ENCODE results near the gene ABCC2. TPM values are rescaled to one million over a fixed set of nuclear protein-coding genes. Genes with fewer than 3 reads are reported as not detected.

The ABCC2 gene
- total RNA-seq, 4 donors from 2014 or later, result 1.3 to 4.2 (median 2.2) TPM

DNA sequence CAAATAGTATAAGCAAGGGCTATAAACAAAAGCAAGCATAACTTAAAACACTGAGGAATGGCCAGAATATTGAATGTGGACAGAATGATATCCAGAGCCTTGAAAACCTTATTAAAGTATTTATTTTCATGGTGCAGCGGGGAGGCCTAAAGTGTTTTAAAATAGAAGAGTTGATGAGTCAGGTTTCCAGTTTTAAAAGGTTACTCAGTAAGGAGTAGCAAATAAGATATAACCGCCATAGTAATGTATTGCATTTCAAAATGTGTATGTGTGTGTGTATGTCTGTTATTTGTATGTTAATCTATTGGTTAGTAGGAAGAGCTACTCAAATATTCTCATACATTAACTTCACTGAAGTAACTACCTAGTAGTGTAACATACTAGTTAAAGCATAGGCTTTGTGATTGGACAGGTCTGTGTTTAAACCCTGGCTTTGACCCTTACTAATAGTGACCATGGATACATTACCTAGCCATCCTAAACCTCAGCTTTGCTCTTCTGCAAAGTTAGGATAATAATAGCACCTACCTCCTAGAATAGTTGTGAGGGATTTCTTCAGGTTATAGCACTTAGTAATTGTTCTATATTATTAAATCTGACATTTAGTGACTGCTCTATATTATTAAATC, 33.5 kb upstream of the ABCC2 start:
- TF ChIP-seq CTCF (IDR thresholded peaks at IDR 0.05; ENCODE audit: low read depth), result no peak

DNA sequence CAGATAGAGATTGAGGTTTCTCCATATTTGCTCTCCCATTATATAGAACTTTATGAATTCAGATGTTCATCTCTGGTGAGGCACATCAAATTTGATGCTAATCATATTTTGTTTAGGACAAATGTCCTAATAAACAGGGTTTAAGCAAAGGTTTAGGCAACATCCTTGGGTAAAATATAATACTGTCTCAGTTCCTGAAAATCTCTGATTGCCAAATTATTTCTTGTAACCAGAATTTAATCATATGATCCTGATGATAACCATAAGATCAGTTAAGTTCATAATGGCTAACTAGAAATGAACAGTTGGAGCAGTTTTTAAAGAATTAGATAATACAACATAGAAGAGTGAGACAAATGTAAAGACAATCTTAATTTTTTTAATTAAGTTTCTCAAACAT, 31.8 kb upstream of the ABCC2 start:
- TF ChIP-seq CTCF (IDR thresholded peaks at IDR 0.05; ENCODE audit: low read depth), result no peak

- no peak for TF ChIP-seq CTCF (IDR thresholded peaks at IDR 0.05; ENCODE audit: low read depth)
Measured at GRCh38 chr10:99754670-99755069, 27.8 kb upstream of the ABCC2 start.

- TF ChIP-seq CTCF (IDR thresholded peaks at IDR 0.05; ENCODE audit: low read depth), result no peak
Measured at GRCh38 chr10:99756159-99756558, 26.3 kb upstream of the ABCC2 start.

DNA sequence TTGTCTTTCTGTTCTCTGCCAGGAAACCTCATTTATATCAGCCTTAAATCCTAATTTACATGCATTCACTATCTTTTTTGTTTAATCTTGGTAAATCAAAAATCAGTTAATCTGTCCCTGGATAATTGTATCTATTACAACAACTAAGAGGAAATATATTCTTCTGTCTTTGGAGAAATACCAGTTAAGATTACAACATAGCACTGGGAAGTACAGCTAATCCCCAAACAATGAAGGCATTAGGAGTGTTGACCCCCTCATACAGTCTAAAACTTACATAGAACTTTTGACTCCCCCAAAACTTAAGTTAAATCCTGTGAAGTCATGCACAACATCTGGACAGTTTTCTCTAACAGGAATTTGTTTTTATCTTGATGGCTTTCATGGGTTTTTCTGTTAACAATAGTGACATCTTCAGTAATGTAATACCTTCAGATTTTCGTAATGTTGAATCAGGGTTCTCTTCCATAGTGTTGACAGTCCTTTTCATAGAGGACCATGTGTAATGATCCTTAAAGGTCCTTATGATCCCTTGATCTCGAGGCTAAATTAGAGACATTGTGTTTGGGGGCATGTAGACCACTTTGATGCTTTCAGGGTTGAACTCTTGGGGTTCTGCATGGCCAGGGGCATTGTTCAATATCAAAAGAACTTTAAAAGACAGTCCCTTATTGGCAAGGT, 24.1 kb upstream of the ABCC2 start:
- TF ChIP-seq CTCF (IDR thresholded peaks at IDR 0.05; ENCODE audit: low read depth), result no peak

DNA sequence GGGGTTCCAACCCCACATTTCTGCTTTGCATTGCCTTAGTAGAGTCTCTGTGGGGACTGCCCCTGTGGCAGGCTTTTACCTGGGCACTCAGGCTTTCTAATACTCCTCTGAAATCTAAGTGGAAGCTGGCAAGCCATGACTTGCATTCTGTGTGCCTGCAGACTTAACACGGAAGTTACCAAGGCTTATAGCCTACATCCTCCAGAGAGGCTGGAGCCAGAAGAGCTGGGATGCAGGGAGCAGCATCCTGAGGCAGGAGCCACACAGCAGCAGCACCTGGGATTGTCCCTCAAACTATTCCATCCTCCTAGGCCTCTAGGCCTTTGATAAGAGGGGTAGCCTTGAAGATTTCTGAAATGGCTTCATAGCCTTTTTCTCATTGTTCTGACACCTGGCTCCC, 22.1 kb upstream of the ABCC2 start:
- TF ChIP-seq CTCF (IDR thresholded peaks at IDR 0.05; ENCODE audit: low read depth), result no peak

GRCh38 chr10:99761365-99761764, 21.1 kb upstream of the ABCC2 start:
- no peak for TF ChIP-seq CTCF (IDR thresholded peaks at IDR 0.05; ENCODE audit: low read depth)

All from subcutaneous adipose tissue (tissue), 4 donors.